HG03342 (cell line): ENCODE measurements around the gene BCCIP.

Experiments used
- ATAC-seq: cut with Tn5 transposase; IDR thresholded peaks from one replicate; pipeline ENCODE4 v1.9.1; 2021; ENCODE audit warnings: mild to moderate bottlenecking, moderate library complexity; ENCODE audit not compliant: unreplicated experiment

Gene BCCIP

GRCh38 chr10:125883211-125883610 is 59.9 kb downstream of the BCCIP start:
- ATAC-seq: no peak
